ENCODE data around the gene KDM8.

GRCh38 chr16:27175888-27176287, 27.4 kb upstream of the KDM8 start:
- TF ChIP-seq CTCF (IDR thresholded peaks at IDR 0.05) (no peak), POLR2A (IDR thresholded peaks at IDR 0.05) (no peak)
